Memory B cell (primary cell): Measurements from ENCODE around the gene RPS6KA2.

ENCODE experiments used
- ATAC-seq: fragments of 150-1000 bp; cut with Tn5 transposase; 2 replicates; pipeline ENCODE4 v1.10.0; 2021; ENCODE audit warnings: low read depth, mild to moderate bottlenecking, moderate library complexity
- DNase-seq, 2 donors: peaks; one replicate each; pipeline ENCODE4 v3.0.0; 2022; ENCODE audit warnings: low spot score in 2 of 2
- H3K27ac Mint-ChIP-seq: one replicate; pipeline ENCODE4 v1.8.0; 2022; ENCODE audit warnings: mild to moderate bottlenecking, moderate library complexity, mixed read lengths
- H3K27me3 Mint-ChIP-seq: one replicate; pipeline ENCODE4 v1.8.0; 2022; ENCODE audit warnings: mixed read lengths
- H3K36me3 Mint-ChIP-seq: one replicate; pipeline ENCODE4 v1.8.0; 2022; ENCODE audit warnings: mild to moderate bottlenecking, mixed read lengths
- H3K4me1 Mint-ChIP-seq: one replicate; pipeline ENCODE4 v1.8.0; 2022; ENCODE audit warnings: mixed read lengths
- H3K4me3 Mint-ChIP-seq: one replicate; pipeline ENCODE4 v1.8.0; 2022; ENCODE audit warnings: mild to moderate bottlenecking, moderate library complexity, mixed read lengths
- H3K9me3 Mint-ChIP-seq: one replicate; pipeline ENCODE4 v1.8.0; 2022; ENCODE audit warnings: mixed read lengths

RPS6KA2 gene

GRCh38 chr6:166466178-166467122 is 160.6 kb downstream of the RPS6KA2 start:
- Mint-ChIP-seq H3K9me3 (no peaks in the 10 kb centered on the region), H3K27me3 (peaks cover 5% of the 10 kb centered on the region), H3K27ac (no peak overlapping the region), H3K4me1 (peaks cover 20% of the 10 kb centered on the region), H3K36me3 (peaks cover 6% of the 10 kb centered on the region), H3K4me3 (no peak overlapping the region)
- ATAC-seq (no peak), DNase-seq (no peak)

- Mint-ChIP-seq H3K36me3 (peaks cover 6% of the 10 kb centered on the region), H3K4me3 (no peak overlapping the region), H3K27me3 (peaks cover 5% of the 10 kb centered on the region), H3K4me1 (peaks cover 28% of the 10 kb centered on the region), H3K9me3 (no peaks in the 10 kb centered on the region), H3K27ac (no peak overlapping the region)
- no peak for DNase-seq
- ATAC-seq: no peak
Observed at GRCh38 chr6:166465671-166466087, 161.4 kb downstream of the RPS6KA2 start.

GRCh38 chr6:166465003-166465399 is 162.1 kb downstream of the RPS6KA2 start:
- Mint-ChIP-seq H3K4me3 (no peak overlapping the region), H3K27me3 (peaks cover 5% of the 10 kb centered on the region), H3K9me3 (no peaks in the 10 kb centered on the region), H3K36me3 (peaks cover 6% of the 10 kb centered on the region), H3K4me1 (peaks cover 29% of the 10 kb centered on the region), H3K27ac (no peak overlapping the region)
- DNase-seq (no peak), ATAC-seq (no peak)

GRCh38 chr6:166464068-166465002 is 162.7 kb downstream of the RPS6KA2 start:
- DNase-seq (no peak), ATAC-seq (no peak)
- Mint-ChIP-seq H3K4me1 (peaks cover 29% of the 10 kb centered on the region), H3K36me3 (peaks cover 6% of the 10 kb centered on the region), H3K9me3 (no peaks in the 10 kb centered on the region), H3K27me3 (peaks cover 5% of the 10 kb centered on the region), H3K27ac (no peak overlapping the region), H3K4me3 (no peak overlapping the region)

- no peaks in the 10 kb centered on the region for H3K9me3 Mint-ChIP-seq
- H3K4me3 Mint-ChIP-seq: no peak overlapping the region
- no peak overlapping the region for H3K27ac Mint-ChIP-seq
- H3K27me3 Mint-ChIP-seq: peaks cover 5% of the 10 kb centered on the region
- DNase-seq (no peak), ATAC-seq (no peak)
- H3K36me3 Mint-ChIP-seq: peaks cover 6% of the 10 kb centered on the region
- peaks cover 29% of the 10 kb centered on the region for H3K4me1 Mint-ChIP-seq
Observed at GRCh38 chr6:166463359-166464067, 163.5 kb downstream of the RPS6KA2 start.

- H3K27me3 Mint-ChIP-seq: peaks cover 5% of the 10 kb centered on the region
- ATAC-seq: peak; percentile 5
- no peaks in the 10 kb centered on the region for H3K9me3 Mint-ChIP-seq
- peaks cover 12% of the 10 kb centered on the region for H3K36me3 Mint-ChIP-seq
- DNase-seq: no peak
- H3K4me1 Mint-ChIP-seq: peaks cover 29% of the 10 kb centered on the region
- H3K4me3 Mint-ChIP-seq: peak overlapping the region; percentile 73
- no peak overlapping the region for H3K27ac Mint-ChIP-seq
Observed at GRCh38 chr6:166462461-166463135, 164.5 kb downstream of the RPS6KA2 start.

- DNase-seq: no peak
- ATAC-seq: peak; percentile 82
- Mint-ChIP-seq H3K4me3 (peak overlapping the region; percentile 73), H3K27me3 (peaks cover 4% of the 10 kb centered on the region), H3K27ac (peak overlapping the region; percentile 35), H3K36me3 (peaks cover 10% of the 10 kb centered on the region), H3K4me1 (peaks cover 28% of the 10 kb centered on the region), H3K9me3 (no peaks in the 10 kb centered on the region)
Observed at GRCh38 chr6:166461821-166462460, 165.1 kb downstream of the RPS6KA2 start.

GRCh38 chr6:166460473-166461437 is 166.3 kb downstream of the RPS6KA2 start:
- DNase-seq (no peak), ATAC-seq (no peak)
- Mint-ChIP-seq H3K4me1 (peaks cover 27% of the 10 kb centered on the region), H3K27ac (peak overlapping the region; percentile 41), H3K36me3 (peaks cover 6% of the 10 kb centered on the region), H3K4me3 (peak overlapping the region; percentile 79), H3K9me3 (no peaks in the 10 kb centered on the region), H3K27me3 (no peaks in the 10 kb centered on the region)

- Mint-ChIP-seq H3K36me3 (peaks cover 6% of the 10 kb centered on the region), H3K27ac (peak overlapping the region; percentile 41), H3K9me3 (no peaks in the 10 kb centered on the region), H3K27me3 (no peaks in the 10 kb centered on the region), H3K4me3 (no peak overlapping the region), H3K4me1 (peaks cover 21% of the 10 kb centered on the region)
- ATAC-seq (no peak), DNase-seq (no peak)
Observed at GRCh38 chr6:166459906-166460305, 167.1 kb downstream of the RPS6KA2 start.

- Mint-ChIP-seq H3K9me3 (no peaks in the 10 kb centered on the region), H3K36me3 (peaks cover 6% of the 10 kb centered on the region), H3K27me3 (no peaks in the 10 kb centered on the region), H3K4me1 (peaks cover 21% of the 10 kb centered on the region), H3K27ac (no peak overlapping the region), H3K4me3 (no peak overlapping the region)
- DNase-seq: no peak
- ATAC-seq: no peak
Observed at GRCh38 chr6:166459272-166459671, 167.8 kb downstream of the RPS6KA2 start.

GRCh38 chr6:166456395-166457156 is 170.5 kb downstream of the RPS6KA2 start:
- ATAC-seq (peak; percentile 77), DNase-seq (no peak)
- peaks cover 9% of the 10 kb centered on the region for H3K36me3 Mint-ChIP-seq
- H3K4me3 Mint-ChIP-seq: no peak overlapping the region
- peak overlapping the region; percentile 45 for H3K27ac Mint-ChIP-seq
- peaks cover 2% of the 10 kb centered on the region for H3K9me3 Mint-ChIP-seq
- H3K4me1 Mint-ChIP-seq: peaks cover 12% of the 10 kb centered on the region
- H3K27me3 Mint-ChIP-seq: no peaks in the 10 kb centered on the region
